ENCODE data around the gene SPRN. TPM values are rescaled to one million over a fixed set of nuclear protein-coding genes. Genes with fewer than 3 reads are reported as not detected.

The SPRN gene
- total RNA-seq, 1 donor from 2014 or later = 4.0 TPM

- Histone ChIP-seq H3K79me2 (ENCODE audit: insufficient read depth, low read length) (no peaks in the 10 kb centered on the region), H3K27ac (ENCODE audit: low read depth, low read length) (no peak overlapping the region), H2AFZ (ENCODE audit: low read depth, low read length) (no peak overlapping the region), H3K27me3 (ENCODE audit: insufficient read depth, low read length) (no peaks in the 10 kb centered on the region), H3K36me3 (ENCODE audit: insufficient read depth, low read length) (no peaks in the 10 kb centered on the region), H3K4me1 (ENCODE audit: insufficient read depth, low read length) (no peaks in the 10 kb centered on the region), H4K20me1 (ENCODE audit: insufficient read depth, low read length) (no peaks in the 10 kb centered on the region), H3K9me3 (ENCODE audit: insufficient read depth, low read depth, low read length) (peaks cover 5% of the 10 kb centered on the region), H3K4me3 (ENCODE audit: insufficient read depth, low read depth, low read length) (no peak overlapping the region), H3K4me2 (ENCODE audit: low read length) (no peak overlapping the region), H3K9ac (ENCODE audit: low read length) (no peak overlapping the region)
- Mint-ChIP-seq H3K27me3 (ENCODE audit: low read depth, unreplicated experiment) (peaks cover 6% of the 10 kb centered on the region), H3K27ac (ENCODE audit: unreplicated experiment) (no peak overlapping the region), H3K9me3 (ENCODE audit: unreplicated experiment) (peaks cover 32% of the 10 kb centered on the region), H3K36me3 (ENCODE audit: low read depth, unreplicated experiment) (peaks cover 5% of the 10 kb centered on the region), H3K4me1 (ENCODE audit: low read depth, unreplicated experiment) (no peaks in the 10 kb centered on the region), H3K4me3 (ENCODE audit: unreplicated experiment) (no peak overlapping the region)
- FAIRE-seq = no peak
- no peak for DNase-seq (ENCODE audit: low read depth)
- TF ChIP-seq EZH2 (IDR thresholded peaks at IDR 0.05; ENCODE audit: insufficient read depth, low read length) = no peak
- no peak for TF ChIP-seq CTCF (IDR thresholded peaks at IDR 0.05; ENCODE audit: insufficient read depth, low read depth, low read length)
Observed at GRCh38 chr10:133448120-133448519, 23.7 kb upstream of the SPRN start.

GRCh38 chr10:133446979-133447378 is 22.6 kb upstream of the SPRN start:
- DNase-seq (ENCODE audit: low read depth) = no peak
- Histone ChIP-seq H4K20me1 (ENCODE audit: insufficient read depth, low read length) (no peaks in the 10 kb centered on the region), H3K9ac (ENCODE audit: low read length) (no peak overlapping the region), H3K27me3 (ENCODE audit: insufficient read depth, low read length) (no peaks in the 10 kb centered on the region), H3K79me2 (ENCODE audit: insufficient read depth, low read length) (no peaks in the 10 kb centered on the region), H2AFZ (ENCODE audit: low read depth, low read length) (no peak overlapping the region), H3K4me2 (ENCODE audit: low read length) (no peak overlapping the region), H3K4me1 (ENCODE audit: insufficient read depth, low read length) (no peaks in the 10 kb centered on the region), H3K36me3 (ENCODE audit: insufficient read depth, low read length) (no peaks in the 10 kb centered on the region), H3K9me3 (ENCODE audit: insufficient read depth, low read depth, low read length) (peaks cover 5% of the 10 kb centered on the region), H3K27ac (ENCODE audit: low read depth, low read length) (no peak overlapping the region), H3K4me3 (ENCODE audit: insufficient read depth, low read depth, low read length) (no peak overlapping the region)
- H3K4me1 Mint-ChIP-seq (ENCODE audit: low read depth, unreplicated experiment) = peaks cover 4% of the 10 kb centered on the region
- peaks cover 9% of the 10 kb centered on the region for H3K36me3 Mint-ChIP-seq (ENCODE audit: low read depth, unreplicated experiment)
- no peak for FAIRE-seq
- no peak overlapping the region for H3K4me3 Mint-ChIP-seq (ENCODE audit: unreplicated experiment)
- peaks cover 36% of the 10 kb centered on the region for H3K9me3 Mint-ChIP-seq (ENCODE audit: unreplicated experiment)
- TF ChIP-seq EZH2 (IDR thresholded peaks at IDR 0.05; ENCODE audit: insufficient read depth, low read length) (no peak), CTCF (IDR thresholded peaks at IDR 0.05; ENCODE audit: insufficient read depth, low read depth, low read length) (no peak)
- H3K27me3 Mint-ChIP-seq (ENCODE audit: low read depth, unreplicated experiment) = peaks cover 5% of the 10 kb centered on the region
- H3K27ac Mint-ChIP-seq (ENCODE audit: unreplicated experiment) = no peak overlapping the region

- Mint-ChIP-seq H3K4me3 (ENCODE audit: unreplicated experiment) (no peak overlapping the region), H3K27ac (ENCODE audit: unreplicated experiment) (no peak overlapping the region), H3K36me3 (ENCODE audit: low read depth, unreplicated experiment) (peaks cover 9% of the 10 kb centered on the region), H3K4me1 (ENCODE audit: low read depth, unreplicated experiment) (peaks cover 4% of the 10 kb centered on the region), H3K27me3 (ENCODE audit: low read depth, unreplicated experiment) (peaks cover 5% of the 10 kb centered on the region), H3K9me3 (ENCODE audit: unreplicated experiment) (peaks cover 36% of the 10 kb centered on the region)
- Histone ChIP-seq H3K36me3 (ENCODE audit: insufficient read depth, low read length) (no peaks in the 10 kb centered on the region), H3K27ac (ENCODE audit: low read depth, low read length) (no peak overlapping the region), H4K20me1 (ENCODE audit: insufficient read depth, low read length) (no peaks in the 10 kb centered on the region), H2AFZ (ENCODE audit: low read depth, low read length) (no peak overlapping the region), H3K27me3 (ENCODE audit: insufficient read depth, low read length) (no peaks in the 10 kb centered on the region), H3K4me2 (ENCODE audit: low read length) (no peak overlapping the region), H3K9ac (ENCODE audit: low read length) (no peak overlapping the region), H3K4me3 (ENCODE audit: insufficient read depth, low read depth, low read length) (no peak overlapping the region), H3K4me1 (ENCODE audit: insufficient read depth, low read length) (no peaks in the 10 kb centered on the region), H3K9me3 (ENCODE audit: insufficient read depth, low read depth, low read length) (peaks cover 5% of the 10 kb centered on the region), H3K79me2 (ENCODE audit: insufficient read depth, low read length) (no peaks in the 10 kb centered on the region)
- DNase-seq (ENCODE audit: low read depth) (no peak), FAIRE-seq (no peak)
- no peak for TF ChIP-seq CTCF (IDR thresholded peaks at IDR 0.05; ENCODE audit: insufficient read depth, low read depth, low read length)
- no peak for TF ChIP-seq EZH2 (IDR thresholded peaks at IDR 0.05; ENCODE audit: insufficient read depth, low read length)
Observed at GRCh38 chr10:133445751-133446708, 21.6 kb upstream of the SPRN start.

Measured in astrocyte (in vitro differentiated cells and primary cell).